Fibroblast of upper back skin (primary cell): ENCODE measurements around the gene ARHGEF35.
"Not testable (repeated sequence)": the region's sequence is repeated elsewhere in the genome, so short reads cannot be mapped to it uniquely, and the experiment has no call there.

Source experiments
- DNase-seq: peaks from one replicate; pipeline ENCODE4 v3.0.0-alpha.2; 2013

Gene ARHGEF35

DNA sequence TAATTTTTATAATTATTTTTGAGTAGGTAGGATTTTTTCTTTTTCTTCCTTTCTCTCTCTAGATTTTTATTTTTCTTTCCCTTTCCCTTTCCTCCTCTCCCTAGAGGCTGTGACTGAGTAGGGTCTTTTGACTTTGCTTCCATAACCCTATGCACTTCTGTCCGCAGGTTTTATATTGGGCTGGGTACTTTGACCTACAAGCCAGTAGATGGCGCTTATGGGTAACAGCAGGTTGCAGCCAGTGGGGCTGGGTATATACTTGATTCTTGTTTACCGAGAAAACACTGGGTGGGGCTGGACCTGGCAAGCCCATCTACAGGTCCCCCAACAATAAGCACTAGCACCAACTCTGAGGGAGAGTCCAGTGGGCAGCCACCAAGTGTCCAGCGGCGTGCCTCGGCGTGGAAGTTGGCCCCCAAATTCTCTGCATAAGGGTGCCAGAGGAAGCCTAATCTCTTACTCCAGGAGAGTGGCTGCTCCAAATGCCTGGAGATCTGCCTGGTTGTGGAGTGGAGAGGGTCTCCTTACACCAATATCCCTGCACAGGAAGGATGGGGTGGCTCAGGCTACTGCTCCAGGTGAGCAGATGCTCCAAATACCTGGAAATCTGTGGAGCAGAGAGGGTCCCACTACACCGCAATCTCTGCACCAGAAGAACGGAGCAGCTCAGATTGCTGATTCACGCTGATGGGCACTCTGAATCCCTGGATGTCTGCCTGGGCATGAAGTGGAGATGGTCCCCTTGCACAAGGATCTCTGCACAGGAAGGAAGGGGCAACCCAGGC lies 17.1 kb downstream of the ARHGEF35 start:
- DNase-seq = peak; percentile 21

DNA sequence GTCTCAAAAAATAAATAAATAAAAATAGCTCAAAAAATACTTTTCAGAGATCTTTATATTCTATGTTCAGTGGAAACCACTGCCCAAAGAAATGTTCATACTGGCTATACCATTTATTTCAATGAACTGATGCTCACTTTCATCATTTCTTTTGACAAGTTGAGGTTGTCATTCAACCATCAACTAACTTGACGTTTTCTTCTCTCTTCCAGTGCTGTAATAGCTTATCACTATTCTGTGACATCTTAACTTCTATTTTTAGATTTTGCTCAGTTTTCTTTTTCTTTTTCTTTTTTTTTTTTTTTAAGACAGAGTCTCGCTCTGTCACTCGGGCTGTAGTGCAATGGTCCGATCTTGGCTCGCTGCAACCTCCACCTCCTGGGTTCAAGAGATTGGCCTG lies 21.0 kb downstream of the ARHGEF35 start:
- no peak for DNase-seq

DNA sequence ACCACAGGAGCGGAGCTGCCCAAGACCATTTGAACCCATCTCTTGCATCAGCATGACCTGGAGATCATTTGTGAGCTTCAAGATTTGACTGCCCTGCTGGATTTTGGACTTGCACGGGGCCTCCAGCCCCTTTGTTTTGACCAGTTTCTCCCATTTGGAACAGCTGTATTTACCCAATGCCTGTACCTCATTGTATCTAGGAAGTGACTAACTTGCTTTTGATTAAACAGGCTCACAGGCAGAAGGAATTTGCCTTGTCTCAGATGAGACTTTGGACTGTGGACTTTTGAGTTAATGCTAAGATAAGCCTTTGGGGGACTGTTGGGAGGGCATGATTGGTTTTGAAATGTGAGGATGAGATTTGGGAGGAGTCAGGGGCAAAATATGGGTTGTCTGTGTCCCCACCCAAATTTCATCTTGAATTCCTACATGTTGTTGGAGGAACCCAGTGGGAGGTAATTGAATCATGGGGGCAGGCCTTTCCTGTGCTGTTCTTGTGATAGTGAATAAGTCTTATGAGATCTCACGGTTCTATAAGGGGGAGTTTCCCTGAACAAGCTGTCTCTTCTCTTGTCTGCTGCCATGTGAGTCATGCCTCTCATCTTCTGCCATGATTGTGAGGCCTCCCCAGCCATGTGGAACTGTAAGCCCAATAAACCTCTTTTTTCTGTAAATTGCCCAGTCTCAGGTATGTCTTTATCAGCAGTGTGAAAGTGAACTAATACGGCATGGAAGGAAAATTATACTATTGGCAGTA lies 23.9 kb downstream of the ARHGEF35 start:
- not testable (repeated sequence) for DNase-seq

- no peak for DNase-seq
These were observed 30.8 kb downstream of the ARHGEF35 start for GRCh38 chr7:144164784-144165183.

- no peak for DNase-seq
These were observed 36.8 kb downstream of the ARHGEF35 start for GRCh38 chr7:144158861-144159260.

- no peak for DNase-seq
These were observed 47.3 kb downstream of the ARHGEF35 start for GRCh38 chr7:144148224-144148827.

DNA sequence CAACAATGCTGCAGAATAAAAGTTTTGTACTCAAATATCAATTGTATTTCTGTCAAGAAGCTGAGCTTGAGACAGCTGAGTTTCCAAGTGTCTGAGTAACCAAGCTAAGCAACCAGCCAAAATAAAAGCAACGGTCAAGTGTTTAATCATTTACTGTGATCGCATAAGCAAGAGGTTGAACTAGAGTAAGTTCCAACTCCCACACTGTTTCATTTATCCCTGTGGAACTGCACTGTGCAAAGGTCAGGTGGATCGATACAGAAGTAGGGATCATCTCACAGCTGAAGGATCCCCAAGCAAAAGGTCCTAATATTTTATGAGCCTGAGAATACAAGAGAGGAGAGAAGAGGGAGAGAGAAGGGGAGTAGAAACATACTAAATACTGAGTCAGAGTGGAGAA lies 51.2 kb downstream of the ARHGEF35 start:
- no peak for DNase-seq

GRCh38 chr7:144142187-144142586 lies 53.4 kb downstream of the ARHGEF35 start:
- DNase-seq = no peak

DNA sequence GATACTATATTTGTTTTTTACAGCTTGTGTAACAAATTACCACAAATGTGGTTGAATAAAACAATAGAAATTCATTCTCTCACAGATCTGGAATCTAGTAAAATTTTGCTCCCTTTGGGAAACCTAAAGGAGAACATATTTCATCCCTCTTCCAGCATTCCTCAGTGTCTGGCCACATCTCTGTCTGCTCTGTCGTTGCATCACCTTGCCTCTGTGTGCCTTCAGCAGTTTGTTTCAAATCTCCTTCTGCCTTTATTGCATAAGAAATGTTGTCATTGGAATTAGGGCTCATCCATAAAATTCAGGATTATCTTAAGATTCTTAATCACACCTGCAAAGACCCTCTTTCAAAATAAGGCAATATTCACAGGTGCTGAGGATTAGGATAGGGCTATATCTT lies 58.1 kb downstream of the ARHGEF35 start:
- DNase-seq = peak; percentile 26
